NK-92 treated with Interleukin-12 subunit alpha and Interleukin-12 subunit beta, amount 100 ng/mL, for 24 hours (cell line): ENCODE measurements around the gene TP73.

Source experiments
- DNase-seq: peaks from one replicate; lab custom pipeline; 2025; lab: John Stamatoyannopoulos, UW

The TP73 gene

DNA sequence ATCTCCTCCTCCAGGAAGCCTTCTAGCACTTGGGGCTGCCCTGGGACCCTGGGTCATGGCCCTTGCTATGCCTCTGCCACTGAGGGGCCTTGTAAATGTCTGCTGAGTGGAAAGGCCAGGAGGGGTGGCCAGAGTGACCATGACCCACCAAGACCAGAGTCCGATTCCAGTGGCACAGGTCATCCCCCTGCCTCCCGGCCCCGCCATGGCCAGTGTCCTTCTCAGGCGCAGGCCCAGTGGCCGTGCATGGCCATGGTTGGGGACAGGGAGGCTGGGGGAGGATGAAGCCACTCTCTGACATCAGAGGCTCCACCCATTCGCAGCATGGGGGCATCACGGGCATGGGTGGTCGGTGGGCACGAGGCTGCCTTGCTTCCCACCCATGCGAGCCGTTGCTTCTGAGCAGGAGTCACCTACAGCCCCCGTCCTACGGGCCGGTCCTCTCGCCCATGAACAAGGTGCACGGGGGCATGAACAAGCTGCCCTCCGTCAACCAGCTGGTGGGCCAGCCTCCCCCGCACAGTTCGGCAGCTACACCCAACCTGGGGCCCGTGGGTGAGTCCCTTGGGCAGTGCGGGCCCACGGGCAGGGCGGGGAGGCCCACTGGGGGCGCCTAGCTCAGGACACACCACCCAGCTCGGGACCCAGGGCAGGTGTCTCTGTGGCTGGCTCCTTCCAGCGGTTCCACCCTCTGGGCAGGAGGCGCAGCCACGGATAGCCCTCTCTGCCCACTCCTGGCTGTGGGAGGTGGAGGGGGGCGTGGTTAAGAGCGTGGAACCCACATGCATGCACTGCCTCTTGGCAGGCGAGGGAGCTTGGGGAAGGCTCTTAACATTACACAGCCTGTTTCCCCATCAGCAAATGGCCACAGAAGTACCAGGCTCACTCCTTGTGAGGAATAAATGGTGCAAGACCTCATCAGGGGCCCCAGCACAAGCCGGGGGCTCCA, 77.6 kb downstream of the TP73 start:
- no peak for DNase-seq

DNA sequence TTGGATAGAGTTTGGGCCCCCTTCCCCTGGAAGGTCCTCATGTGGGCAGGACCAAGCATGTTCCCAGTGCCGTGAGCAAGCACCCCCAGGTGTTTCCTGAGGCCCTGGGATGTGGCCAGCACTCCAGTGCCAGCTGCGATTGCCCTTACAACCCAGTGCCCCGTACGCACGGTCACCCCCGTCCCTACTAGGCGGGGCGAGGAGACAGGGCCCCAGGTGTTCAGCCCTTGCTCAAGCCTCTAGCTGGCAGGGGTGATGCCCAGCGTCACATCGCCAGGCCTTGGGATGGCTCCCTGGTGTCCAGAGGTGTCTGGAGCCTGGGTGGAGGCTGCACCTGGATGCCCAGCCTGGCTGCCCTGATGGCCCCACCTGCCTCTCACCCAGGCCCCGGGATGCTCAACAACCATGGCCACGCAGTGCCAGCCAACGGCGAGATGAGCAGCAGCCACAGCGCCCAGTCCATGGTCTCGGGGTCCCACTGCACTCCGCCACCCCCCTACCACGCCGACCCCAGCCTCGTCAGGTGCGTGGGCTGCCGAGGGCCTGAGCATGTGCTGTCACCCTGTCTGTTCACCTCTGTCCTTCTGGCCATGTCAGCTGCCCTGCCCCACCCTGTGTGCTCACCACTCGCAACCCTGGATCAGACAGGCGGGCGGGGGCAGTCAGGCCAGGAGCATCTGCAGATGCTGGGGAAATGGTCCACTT, 78.4 kb downstream of the TP73 start:
- no peak for DNase-seq

DNA sequence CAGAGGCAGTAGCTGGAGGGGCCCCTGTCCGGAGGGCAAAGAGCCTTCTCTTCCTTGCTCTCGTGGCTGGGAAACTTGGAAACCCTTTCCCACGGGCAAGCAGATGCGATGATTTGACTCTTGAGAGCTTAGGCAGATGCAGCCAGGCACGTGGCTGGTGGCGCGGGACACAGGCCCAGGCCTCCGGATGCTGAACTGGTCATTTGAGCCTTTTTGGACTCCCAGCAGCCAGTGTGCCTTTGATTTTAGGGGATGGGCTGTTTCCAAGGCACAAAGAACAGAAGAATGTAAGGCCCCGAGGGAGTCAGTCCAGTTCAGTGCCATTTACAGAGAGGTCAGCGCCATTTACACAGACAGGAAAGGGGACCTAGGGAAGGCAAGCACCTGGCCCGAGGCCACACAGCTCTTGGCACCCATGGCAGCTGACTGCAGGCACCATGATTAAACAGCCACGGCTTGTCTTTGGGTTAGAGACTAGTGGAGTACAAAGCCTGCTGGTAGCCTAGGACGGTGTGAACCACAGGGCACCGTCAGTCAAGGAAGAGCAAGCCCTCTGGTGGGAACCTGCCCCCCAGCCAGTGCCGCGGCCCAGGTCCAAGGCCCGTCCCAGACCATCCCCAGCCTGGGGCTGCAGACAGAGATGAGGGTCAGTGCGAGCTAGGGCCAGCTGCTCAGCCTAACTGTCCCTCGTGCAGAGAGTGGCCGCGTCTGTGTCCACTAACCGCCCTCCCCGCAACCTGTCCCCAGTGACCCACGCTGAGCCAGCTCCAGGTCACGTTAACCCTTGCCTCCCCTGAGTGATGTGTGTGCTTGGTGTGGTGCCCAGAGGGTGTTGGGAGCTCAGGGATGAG, 79.5 kb downstream of the TP73 start:
- DNase-seq, result no peak

DNA sequence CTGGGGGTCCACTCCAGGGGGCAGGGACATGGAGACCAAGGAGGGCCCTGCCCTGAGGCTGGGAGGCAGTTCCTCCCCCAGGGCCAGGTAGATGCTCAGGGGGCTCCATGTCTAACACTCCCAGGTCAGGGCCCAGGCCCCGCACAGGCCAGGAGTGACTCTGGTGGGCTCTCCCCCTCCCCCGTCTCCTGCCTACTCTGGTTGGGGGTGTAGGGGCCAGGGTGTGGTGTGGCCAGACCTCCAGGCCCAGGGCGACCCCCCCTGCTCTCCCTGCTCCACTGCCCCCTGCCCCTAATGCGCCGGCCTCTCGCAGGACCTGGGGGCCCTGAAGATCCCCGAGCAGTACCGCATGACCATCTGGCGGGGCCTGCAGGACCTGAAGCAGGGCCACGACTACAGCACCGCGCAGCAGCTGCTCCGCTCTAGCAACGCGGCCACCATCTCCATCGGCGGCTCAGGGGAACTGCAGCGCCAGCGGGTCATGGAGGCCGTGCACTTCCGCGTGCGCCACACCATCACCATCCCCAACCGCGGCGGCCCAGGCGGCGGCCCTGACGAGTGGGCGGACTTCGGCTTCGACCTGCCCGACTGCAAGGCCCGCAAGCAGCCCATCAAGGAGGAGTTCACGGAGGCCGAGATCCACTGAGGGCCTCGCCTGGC, 80.2 kb downstream of the TP73 start:
- no peak for DNase-seq

DNA sequence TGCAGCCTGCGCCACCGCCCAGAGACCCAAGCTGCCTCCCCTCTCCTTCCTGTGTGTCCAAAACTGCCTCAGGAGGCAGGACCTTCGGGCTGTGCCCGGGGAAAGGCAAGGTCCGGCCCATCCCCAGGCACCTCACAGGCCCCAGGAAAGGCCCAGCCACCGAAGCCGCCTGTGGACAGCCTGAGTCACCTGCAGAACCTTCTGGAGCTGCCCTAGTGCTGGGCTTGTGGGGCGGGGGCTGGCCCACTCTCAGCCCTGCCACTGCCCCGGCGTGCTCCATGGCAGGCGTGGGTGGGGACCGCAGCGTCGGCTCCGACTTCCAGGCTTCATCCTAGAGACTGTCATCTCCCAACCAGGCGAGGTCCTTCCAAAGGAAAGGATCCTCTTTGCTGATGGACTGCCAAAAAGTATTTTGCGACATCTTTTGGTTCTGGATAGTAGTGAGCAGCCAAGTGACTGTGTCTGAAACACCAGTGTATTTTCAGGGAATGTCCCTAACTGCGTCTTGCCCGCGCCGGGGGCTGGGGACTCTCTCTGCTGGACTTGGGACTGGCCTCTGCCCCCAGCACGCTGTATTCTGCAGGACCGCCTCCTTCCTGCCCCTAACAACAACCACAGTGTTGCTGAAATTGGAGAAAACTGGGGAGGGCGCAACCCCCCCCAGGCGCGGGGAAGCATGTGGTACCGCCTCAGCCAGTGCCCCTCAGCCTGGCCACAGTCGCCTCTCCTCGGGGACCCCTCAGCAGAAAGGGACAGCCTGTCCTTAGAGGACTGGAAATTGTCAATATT, 81.0 kb downstream of the TP73 start:
- no peak for DNase-seq

DNA sequence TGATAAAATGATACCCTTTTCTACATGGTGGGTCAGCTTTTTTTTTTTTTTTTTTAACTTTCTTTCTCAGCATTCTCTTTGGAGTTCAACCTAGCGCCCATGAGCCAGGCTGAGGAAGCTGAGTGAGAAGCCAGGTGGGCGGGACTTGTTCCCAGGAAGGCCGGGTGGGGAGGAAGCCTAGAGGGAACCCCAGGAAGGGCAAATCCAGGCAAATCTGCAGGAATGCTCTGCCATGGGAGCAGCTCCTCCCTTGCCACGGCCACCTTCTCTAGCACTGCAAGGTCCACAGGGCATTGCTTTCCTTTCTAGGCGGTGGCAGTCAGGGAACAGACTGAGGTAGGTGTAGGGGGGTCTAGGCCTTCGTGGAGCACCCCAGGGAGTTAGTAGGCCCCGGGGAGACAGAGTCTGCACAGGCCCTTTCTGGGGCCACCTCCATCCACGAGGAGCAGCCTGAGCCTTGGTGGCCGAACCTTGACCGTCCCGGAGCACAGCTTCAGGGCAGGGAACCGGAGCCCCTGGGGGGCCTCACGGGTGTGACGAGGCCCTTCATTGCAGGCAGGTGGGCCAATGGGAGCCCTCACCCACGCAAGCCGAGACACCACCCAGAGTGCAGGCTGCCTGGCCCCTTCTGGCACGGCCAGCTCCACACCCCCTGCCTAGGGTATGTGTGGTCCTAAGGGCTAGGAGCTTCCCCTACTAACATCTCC, 81.7 kb downstream of the TP73 start:
- no peak for DNase-seq

DNA sequence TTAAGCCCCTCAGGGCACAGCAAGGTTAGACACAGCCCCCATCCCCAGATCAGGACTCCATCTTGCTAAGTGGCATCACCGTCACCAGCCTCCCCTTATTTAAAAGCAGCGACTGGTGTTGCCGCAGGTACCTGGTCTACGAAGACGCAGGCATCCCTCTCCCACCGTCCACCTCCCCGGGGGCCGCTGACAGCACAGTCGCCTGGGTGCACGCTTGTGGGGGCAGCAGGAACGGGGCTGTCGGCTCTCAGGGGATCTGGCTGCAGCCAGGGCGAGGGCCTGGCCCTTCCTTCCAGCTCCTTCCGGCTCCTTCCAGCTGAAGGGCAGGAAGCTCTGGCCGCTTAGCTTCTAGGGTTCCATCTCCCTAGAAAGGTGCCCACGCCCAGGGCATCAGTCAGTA, 82.3 kb downstream of the TP73 start:
- no peak for DNase-seq

DNA sequence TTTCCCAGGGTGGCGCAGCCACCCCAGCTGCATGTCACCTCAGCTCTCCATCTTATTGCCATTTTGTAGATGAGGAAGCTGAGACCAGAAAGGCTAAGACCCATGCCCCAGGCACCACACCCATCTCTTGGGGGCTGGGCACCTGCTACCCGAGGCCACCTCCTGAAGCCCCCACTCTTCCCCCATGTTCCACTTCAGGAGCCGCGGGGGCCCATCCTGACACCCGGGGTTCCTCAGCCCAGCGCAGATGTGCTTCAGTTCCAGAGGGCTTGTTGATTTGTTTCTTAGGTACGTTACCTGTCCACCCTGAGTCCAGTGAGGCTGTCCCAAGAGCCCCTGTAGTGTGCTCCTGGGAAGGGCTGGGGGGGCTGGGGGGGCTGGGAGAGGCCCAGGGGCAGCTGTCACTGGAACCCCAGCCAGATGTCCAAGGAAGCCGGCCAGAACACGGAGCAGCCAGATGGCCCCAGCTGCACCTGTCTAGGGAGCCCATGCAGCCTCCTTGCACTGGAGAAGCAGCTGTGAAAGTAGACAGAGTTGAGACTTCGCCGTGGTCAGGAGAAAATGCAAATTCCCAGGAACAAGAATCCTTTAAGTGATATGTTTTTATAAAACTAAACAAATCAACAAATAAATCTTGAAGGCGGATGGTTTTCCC, 82.8 kb downstream of the TP73 start:
- no peak for DNase-seq

DNA sequence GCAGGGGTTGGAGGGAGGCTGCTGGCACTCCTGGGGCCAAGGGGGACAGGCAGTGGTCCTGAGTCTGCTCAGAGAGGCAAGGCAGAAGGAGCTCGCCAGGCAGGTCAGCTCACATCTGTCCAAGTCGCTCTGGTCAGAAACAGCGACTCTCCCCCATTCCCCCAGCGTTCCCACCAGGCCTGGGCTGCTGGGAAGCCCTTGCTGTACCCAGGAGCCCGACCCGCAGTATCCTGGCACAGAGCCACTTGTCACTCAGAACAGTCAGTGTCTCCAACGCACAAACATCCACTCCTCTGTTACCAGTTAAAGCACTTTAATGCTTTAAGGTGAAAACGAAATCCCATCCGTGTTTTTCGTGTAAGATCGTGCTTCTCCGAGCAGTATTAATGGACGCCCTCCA, 83.4 kb downstream of the TP73 start:
- DNase-seq, result no peak

DNA sequence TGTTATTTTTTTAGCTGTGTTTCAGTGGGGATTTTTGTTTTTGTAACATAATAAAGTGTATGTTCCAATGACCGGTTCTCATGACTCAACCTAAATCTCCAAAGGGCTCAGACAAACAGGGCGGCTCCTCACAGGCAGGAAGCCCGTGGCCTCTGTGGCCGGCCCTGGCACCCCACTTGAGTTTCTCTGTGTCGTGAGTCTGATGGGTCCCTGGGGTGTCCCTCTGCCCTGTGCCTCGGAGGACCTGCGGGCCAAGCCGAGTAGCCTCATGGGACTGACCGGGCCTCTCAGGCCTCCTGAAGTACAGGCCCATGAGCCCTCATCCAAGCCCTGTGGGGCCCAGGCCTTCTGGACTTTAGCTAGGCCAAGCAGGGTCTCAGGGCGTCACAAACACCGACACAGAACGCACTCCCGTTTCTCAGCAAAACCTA, 83.8 kb downstream of the TP73 start:
- DNase-seq, result no peak

DNA sequence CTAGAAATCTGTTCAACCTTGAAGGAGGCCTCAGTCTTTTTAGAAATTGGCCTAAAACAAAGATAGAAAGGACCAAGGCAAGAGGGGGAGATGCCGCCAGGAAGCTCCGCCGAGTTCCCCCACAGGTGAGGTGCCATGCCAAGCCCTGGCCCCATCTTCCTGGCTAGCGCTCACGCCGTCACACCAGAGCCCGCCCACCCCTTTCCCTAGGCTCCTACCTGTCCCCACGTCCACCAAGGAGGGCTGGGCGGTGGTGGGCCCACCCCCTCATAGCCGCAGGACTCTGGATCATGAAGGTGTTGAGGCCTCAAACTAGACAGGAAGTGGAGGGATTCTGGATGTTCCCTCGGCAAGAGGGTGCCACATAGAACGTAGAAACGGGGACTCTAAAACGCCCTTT, 84.4 kb downstream of the TP73 start:
- DNase-seq, result no peak

DNA sequence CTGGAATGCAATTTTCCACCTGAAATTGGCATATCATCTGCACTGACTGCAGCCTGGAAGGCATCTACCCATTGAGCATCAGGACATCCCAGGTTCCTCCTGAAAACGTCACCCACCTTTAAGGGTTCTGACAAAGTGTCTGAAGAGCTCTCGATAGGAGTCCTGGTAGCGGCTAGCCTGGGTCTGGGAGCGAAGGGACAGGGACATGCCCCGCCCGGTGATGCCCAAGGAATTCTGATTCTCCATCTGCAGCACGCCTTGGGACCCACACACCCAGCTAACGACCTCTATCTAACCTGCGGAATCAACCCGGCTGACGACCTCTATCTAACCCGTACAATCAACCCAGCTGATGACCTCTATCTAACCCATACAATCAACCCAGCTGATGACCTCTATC, 86.6 kb downstream of the TP73 start:
- DNase-seq, result no peak

DNA sequence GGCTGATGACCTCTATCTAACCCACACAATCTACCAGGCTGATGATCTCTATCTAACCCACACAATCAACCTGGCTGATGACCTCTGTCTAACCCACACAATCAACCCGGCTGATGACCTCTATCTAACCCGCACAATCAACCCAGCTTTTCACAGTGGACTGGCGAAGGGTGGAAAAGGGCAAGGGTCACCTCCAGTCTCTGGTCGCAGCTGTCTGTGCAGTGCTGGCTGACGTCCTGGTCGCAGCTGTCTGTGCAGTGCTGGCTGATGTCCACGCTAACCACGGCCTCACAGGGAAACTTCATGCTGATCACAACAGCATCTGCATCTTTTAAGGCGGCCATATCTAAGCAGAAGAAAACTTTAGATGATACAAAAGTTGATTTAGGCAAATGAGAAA, 87.7 kb downstream of the TP73 start:
- no peak for DNase-seq

DNA sequence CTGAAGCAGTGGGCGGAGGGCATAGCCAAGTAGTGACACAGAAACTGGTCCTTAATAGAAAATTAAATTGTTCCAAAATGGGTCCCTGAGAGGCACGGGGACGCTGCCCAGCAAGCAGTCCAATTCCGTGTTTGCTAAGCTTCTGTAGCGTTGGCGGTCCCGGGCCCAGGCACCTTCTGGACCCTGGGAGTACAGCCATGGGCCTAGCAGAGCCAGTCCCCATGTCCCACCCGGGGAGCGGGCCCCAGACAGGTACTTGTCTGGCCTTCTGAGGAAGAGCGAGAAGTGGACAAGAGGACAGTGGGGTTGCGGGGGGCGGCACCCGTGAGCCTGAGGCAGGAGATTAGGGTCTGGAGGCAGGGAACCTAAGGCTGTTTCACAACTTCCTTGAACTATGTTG, 88.4 kb downstream of the TP73 start:
- DNase-seq, result no peak

DNA sequence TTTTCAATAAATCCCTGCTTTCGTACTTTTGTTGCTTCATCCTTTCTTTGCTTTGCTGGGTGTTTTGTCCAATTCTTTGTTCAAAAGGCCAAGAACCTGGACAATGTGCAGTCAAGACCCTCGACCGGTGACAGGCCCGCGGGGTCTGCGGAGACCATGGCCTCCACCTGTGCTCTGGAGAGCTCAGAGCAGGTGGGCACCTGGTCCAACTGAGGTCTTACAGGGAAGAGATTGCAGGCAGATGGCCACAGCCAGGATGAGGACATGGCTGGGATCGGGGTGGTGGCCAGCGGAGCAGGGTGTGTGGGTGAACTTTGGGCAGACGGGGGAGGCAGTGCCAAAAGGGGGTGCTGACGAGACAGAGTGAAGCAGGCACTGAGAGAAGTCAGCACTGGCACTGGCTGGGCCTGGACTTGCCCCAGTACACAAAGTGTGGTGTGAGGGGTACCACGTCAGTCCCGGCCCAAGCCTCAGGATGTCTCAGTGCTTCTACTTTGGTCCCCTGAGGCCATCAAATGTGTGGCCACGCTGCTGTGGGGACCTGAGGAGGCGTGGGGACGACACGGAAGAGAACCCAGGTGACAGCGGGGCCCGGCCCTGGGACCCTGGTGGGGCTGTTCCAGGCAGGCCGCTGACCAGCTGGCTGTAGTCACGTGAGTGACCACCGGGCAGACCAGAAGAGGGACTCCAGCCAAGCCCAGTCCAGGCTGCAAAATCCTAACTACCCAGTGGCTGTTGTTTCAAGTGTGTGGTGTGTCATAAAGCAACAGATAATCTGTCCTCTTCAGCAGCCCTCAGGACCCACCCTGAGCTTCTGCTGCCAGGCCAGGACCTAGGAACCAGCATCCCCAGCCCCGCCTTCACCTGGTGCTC, 89.5 kb downstream of the TP73 start:
- no peak for DNase-seq

DNA sequence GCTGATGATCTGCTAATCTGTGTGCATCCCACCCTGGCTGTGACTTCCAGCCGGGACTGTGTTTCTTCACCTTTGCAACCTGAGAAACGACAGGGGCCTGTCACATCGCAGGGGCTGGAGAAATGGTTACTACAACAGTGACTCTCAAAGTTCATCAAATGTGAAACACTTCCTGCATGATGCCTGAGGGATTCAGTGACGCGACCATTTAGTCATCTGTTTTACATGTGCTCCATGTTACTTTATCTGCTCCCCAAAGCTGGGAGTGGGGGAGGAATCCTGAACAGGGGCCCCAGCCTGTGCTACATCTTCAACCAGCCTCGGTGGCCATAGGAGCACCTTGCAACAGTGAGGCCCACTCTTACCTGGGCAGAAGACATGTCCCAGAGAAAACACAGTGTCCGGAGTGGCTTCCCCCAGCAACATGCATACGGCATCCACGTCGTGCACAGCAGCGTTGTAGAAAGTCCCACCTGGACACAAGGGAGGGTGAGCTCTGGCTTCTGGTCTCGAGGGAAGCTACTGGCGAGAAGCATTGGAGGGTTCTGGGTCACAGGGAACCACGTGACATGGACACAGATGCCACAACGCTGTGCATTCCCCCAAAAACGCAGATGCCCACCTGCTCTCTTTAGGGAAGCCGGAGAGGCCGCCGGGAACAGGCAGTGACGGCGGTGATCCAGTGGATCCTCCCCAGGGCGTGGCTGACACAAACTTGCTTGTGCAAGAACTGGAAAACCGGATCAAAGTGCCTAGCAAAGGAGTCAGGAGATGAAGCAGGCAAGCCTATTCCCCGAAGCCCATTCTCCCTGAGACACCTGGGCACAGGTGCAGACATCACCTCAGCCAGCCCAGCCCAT, 90.4 kb downstream of the TP73 start:
- DNase-seq, result no peak

DNA sequence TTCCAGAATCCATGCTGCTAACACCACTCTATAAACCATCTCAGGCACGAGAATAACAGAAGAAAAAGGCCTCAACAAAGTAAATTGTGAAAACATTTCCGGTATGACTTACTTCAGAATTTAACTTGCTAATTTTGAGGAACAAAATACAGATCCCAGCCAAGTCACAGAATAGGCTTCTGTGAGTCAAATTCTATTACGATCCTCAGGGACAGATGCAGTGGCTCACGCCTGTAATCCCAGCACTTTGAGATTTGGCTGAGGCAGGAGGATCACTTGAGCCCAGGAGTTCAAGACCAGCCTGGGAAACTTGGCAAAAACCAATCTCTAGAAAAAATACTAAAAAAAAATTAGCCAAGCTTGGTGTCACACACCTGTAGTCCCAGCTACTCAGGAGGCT, 91.1 kb downstream of the TP73 start:
- DNase-seq, result no peak

DNA sequence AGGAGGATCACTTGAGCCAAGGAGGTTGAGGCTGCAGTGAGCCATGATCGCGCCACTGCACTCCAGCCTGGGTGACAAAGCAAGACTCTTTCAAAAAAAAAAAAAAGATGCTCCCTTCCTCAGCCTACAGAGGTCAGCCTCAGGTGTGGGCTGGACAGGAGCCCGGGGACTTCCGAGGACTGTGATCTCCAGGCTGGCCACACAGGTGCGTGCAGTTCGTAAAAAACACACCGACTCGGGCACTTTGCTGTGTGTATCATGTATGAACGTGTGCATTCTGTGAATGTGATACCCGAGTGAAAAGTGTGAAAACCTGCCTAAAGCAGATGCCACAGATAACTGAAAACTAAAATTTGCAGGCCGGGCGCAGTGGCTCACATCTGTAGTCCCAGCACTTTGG, 91.5 kb downstream of the TP73 start:
- DNase-seq, result no peak
